ENCODE measurements around the gene ADAMTS3.
A peak's percentile ranks its signal among the peaks of the same experiment; 100 is the strongest.

ADAMTS3 gene

GRCh38 chr4:72357908-72358307 lies 211.1 kb downstream of the ADAMTS3 start (continued):
- TF ChIP-seq TOX (CRISPR knock-in tag; IDR thresholded peaks at IDR 0.05; ENCODE audit: borderline replicate concordance): 0 out of 2 replicates have a peak, but pooled peaks have one; percentile 32

GRCh38 chr4:72352711-72353110 lies 216.3 kb downstream of the ADAMTS3 start:
- peak; percentile 34; the same call in 1 of the 3 replicates for ATAC-seq
- TF ChIP-seq RARB (CRISPR knock-in tag; IDR thresholded peaks at IDR 0.05): no peak
- no peak for TF ChIP-seq BACH2 (CRISPR knock-in tag; IDR thresholded peaks at IDR 0.05; ENCODE audit: borderline replicate concordance)
- no peak for TF ChIP-seq TSHZ2 (CRISPR knock-in tag; IDR thresholded peaks at IDR 0.05)
- TF ChIP-seq ESRRG (CRISPR knock-in tag; IDR thresholded peaks at IDR 0.05): no peak
- no peak for TF ChIP-seq ZC3H10 (CRISPR knock-in tag; IDR thresholded peaks at IDR 0.05)
- TF ChIP-seq OSR1 (CRISPR knock-in tag; IDR thresholded peaks at IDR 0.05): no peak
- no peak for TF ChIP-seq SNAI2 (CRISPR knock-in tag; IDR thresholded peaks at IDR 0.05)
- no peak for TF ChIP-seq GLIS3 (CRISPR knock-in tag; IDR thresholded peaks at IDR 0.05)
- TF ChIP-seq ZNF8 (CRISPR knock-in tag; IDR thresholded peaks at IDR 0.05): no peak
- no peak for TF ChIP-seq ARNTL (CRISPR knock-in tag; IDR thresholded peaks at IDR 0.05; ENCODE audit: borderline replicate concordance, low read depth)
- TF ChIP-seq TOX (CRISPR knock-in tag; IDR thresholded peaks at IDR 0.05; ENCODE audit: borderline replicate concordance): no peak
- no peak for TF ChIP-seq ZNF70 (CRISPR knock-in tag; IDR thresholded peaks at IDR 0.05)
- TF ChIP-seq POU6F1 (CRISPR knock-in tag; IDR thresholded peaks at IDR 0.05; ENCODE audit: borderline replicate concordance, low read depth): no peak
- TF ChIP-seq CSRNP3 (CRISPR knock-in tag; IDR thresholded peaks at IDR 0.05): no peak

- no peak for TF ChIP-seq RARB (CRISPR knock-in tag; IDR thresholded peaks at IDR 0.05)
Measured at GRCh38 chr4:72351521-72351920, 217.5 kb downstream of the ADAMTS3 start.

GRCh38 chr4:72348701-72349100 lies 220.3 kb downstream of the ADAMTS3 start:
- no peak for TF ChIP-seq ESRRG (CRISPR knock-in tag; IDR thresholded peaks at IDR 0.05)
- TF ChIP-seq TSHZ2 (CRISPR knock-in tag; IDR thresholded peaks at IDR 0.05): no peak
- TF ChIP-seq CSRNP3 (CRISPR knock-in tag; IDR thresholded peaks at IDR 0.05): no peak
- no peak for TF ChIP-seq ZNF565 (CRISPR knock-in tag; conservative IDR thresholded peaks at IDR 0.05; ENCODE audit: low read depth)
- no peak for TF ChIP-seq ZFP30 (CRISPR knock-in tag; IDR thresholded peaks at IDR 0.05)
- no peak for TF ChIP-seq ISL1 (CRISPR knock-in tag; IDR thresholded peaks at IDR 0.05)
- TF ChIP-seq TCF4 (CRISPR knock-in tag; IDR thresholded peaks at IDR 0.05; ENCODE audit: borderline replicate concordance): no peak
- no peak for TF ChIP-seq OSR1 (CRISPR knock-in tag; IDR thresholded peaks at IDR 0.05)
- no peak for TF ChIP-seq ARNTL (CRISPR knock-in tag; IDR thresholded peaks at IDR 0.05; ENCODE audit: borderline replicate concordance, low read depth)
- no peak for TF ChIP-seq TOX (CRISPR knock-in tag; IDR thresholded peaks at IDR 0.05; ENCODE audit: borderline replicate concordance)
- TF ChIP-seq GLIS3 (CRISPR knock-in tag; IDR thresholded peaks at IDR 0.05): no peak
- no peak for TF ChIP-seq CSDC2 (CRISPR knock-in tag; IDR thresholded peaks at IDR 0.05)
- no peak; the same call in 2 of the 3 replicates for ATAC-seq

More at GRCh38 chr4:72351521-72351920, 217.5 kb downstream of the ADAMTS3 start:
- no peak for ATAC-seq

All from SK-N-SH treated with all-trans-retinoic acid at 6 μM for 48 hours (cell line).